ENCODE measurements around the gene MMP14.
"Not testable (repeated sequence)": the region's sequence is repeated elsewhere in the genome, so short reads cannot be mapped to it uniquely, and the experiment has no call there.

MMP14 gene

GRCh38 chr14:22843123-22843925 lies 6.9 kb downstream of the MMP14 start:
- TF ChIP-seq GATA1 (IDR thresholded peaks at IDR 0.05; ENCODE audit: low read depth, low read length) (no peak), POLR2A (IDR thresholded peaks at IDR 0.05; ENCODE audit: low read length) (no peak)
- DNase-seq, result no peak

GRCh38 chr14:22844221-22845102 lies 8.1 kb downstream of the MMP14 start:
- DNase-seq, result no peak
- TF ChIP-seq GATA1 (IDR thresholded peaks at IDR 0.05; ENCODE audit: low read depth, low read length) (no peak), POLR2A (IDR thresholded peaks at IDR 0.05; ENCODE audit: low read length) (no peak)

- no peak for DNase-seq
- no peak for TF ChIP-seq POLR2A (IDR thresholded peaks at IDR 0.05; ENCODE audit: low read length)
- no peak for TF ChIP-seq GATA1 (IDR thresholded peaks at IDR 0.05; ENCODE audit: low read depth, low read length)
Observed at GRCh38 chr14:22845103-22845394, 8.7 kb downstream of the MMP14 start.

GRCh38 chr14:22845821-22846625 lies 9.6 kb downstream of the MMP14 start:
- no peak for TF ChIP-seq GATA1 (IDR thresholded peaks at IDR 0.05; ENCODE audit: low read depth, low read length)
- no peak for TF ChIP-seq POLR2A (IDR thresholded peaks at IDR 0.05; ENCODE audit: low read length)
- no peak for DNase-seq

GRCh38 chr14:22846811-22847307 lies 10.5 kb downstream of the MMP14 start:
- no peak for TF ChIP-seq POLR2A (IDR thresholded peaks at IDR 0.05; ENCODE audit: low read length)
- TF ChIP-seq GATA1 (IDR thresholded peaks at IDR 0.05; ENCODE audit: low read depth, low read length), result no peak
- no peak for DNase-seq

- no peak for DNase-seq
- TF ChIP-seq POLR2A (IDR thresholded peaks at IDR 0.05; ENCODE audit: low read length) (no peak), GATA1 (IDR thresholded peaks at IDR 0.05; ENCODE audit: low read depth, low read length) (no peak)
Observed at GRCh38 chr14:22847661-22848341, 11.4 kb downstream of the MMP14 start.

GRCh38 chr14:22848351-22849164 lies 12.2 kb downstream of the MMP14 start:
- TF ChIP-seq POLR2A (IDR thresholded peaks at IDR 0.05; ENCODE audit: low read length) (no peak), GATA1 (IDR thresholded peaks at IDR 0.05; ENCODE audit: low read depth, low read length) (no peak)
- DNase-seq, result no peak

- DNase-seq, result no peak
- TF ChIP-seq GATA1 (IDR thresholded peaks at IDR 0.05; ENCODE audit: low read depth, low read length), result no peak
- no peak for TF ChIP-seq POLR2A (IDR thresholded peaks at IDR 0.05; ENCODE audit: low read length)
Observed at GRCh38 chr14:22849212-22849819, 12.9 kb downstream of the MMP14 start.

GRCh38 chr14:22850944-22851764 lies 14.8 kb downstream of the MMP14 start:
- no peak for DNase-seq
- no peak for TF ChIP-seq POLR2A (IDR thresholded peaks at IDR 0.05; ENCODE audit: low read length)
- no peak for TF ChIP-seq GATA1 (IDR thresholded peaks at IDR 0.05; ENCODE audit: low read depth, low read length)

GRCh38 chr14:22852178-22852577 lies 15.8 kb downstream of the MMP14 start:
- DNase-seq, result not testable (repeated sequence)

GRCh38 chr14:22852599-22852939 lies 16.2 kb downstream of the MMP14 start:
- TF ChIP-seq POLR2A (IDR thresholded peaks at IDR 0.05; ENCODE audit: low read length) (no peak), GATA1 (IDR thresholded peaks at IDR 0.05; ENCODE audit: low read depth, low read length) (no peak)
- DNase-seq, result no peak

All from erythroblast (primary cell).